Uterus (tissue), 4 donors: ENCODE data around the gene SLC4A1AP. TPM values are rescaled to one million over a fixed set of nuclear protein-coding genes. Genes with fewer than 3 reads are reported as not detected.

Source experiments
- DNase-seq, 2 donors: peaks; one replicate each; pipeline ENCODE4 v3.0.0-alpha.2; 2019 to 2020
- H3K27ac ChIP-seq, 2 donors: fragments of 200-600 bp; sonication (generic); 1 replicate in 1 of 2; 2 replicates in 1 of 2; pipeline ENCODE4 v1.5.1; 2016 to 2018
- H3K27me3 ChIP-seq, 2 donors: fragments of 200-600 bp; sonication (generic); one replicate each; pipeline ENCODE4 v1.5.1; 2018 to 2019; ENCODE audit warnings: control low read depth in 1 of 2
- H3K36me3 ChIP-seq, 2 donors: fragments of 200-600 bp; sonication (generic); one replicate each; pipeline ENCODE4 v1.5.1; 2019; ENCODE audit warnings: control low read depth in 1 of 2
- H3K4me1 ChIP-seq, 2 donors: fragments of 200-600 bp; sonication (generic); one replicate each; pipeline ENCODE4 v1.5.1; 2018 to 2019; ENCODE audit warnings: control low read depth in 1 of 2
- H3K4me3 ChIP-seq, 2 donors: fragments of 200-600 bp; sonication (generic); 1 replicate in 1 of 2; 2 replicates in 1 of 2; pipeline ENCODE4 v1.5.1; 2018 to 2019; ENCODE audit warnings: mild to moderate bottlenecking in 1 of 2
- H3K9me3 ChIP-seq, 2 donors: fragments of 200-600 bp; sonication (generic); one replicate each; pipeline ENCODE4 v1.5.1; 2019; ENCODE audit warnings: control low read depth in 1 of 2
- CTCF ChIP-seq, 4 experiments: fragments of 200-600 bp in 2 of 4; fragments of 450-650 bp in 2 of 4; sonication (generic) in 2 of 4; IDR thresholded peaks; one replicate each; pipeline ENCODE4 v1.5.1; 2016 to 2019; ENCODE audit warnings: antibody characterized with exemption in 4 of 4, mild to moderate bottlenecking in 2 of 4, moderate library complexity in 1 of 4
- POLR2A ChIP-seq, 2 donors: fragments of 450-650 bp; IDR thresholded peaks; one replicate each; pipeline ENCODE4 v1.6.1; 2016; ENCODE audit warnings: antibody characterized with exemption in 2 of 2, mild to moderate bottlenecking in 1 of 2, moderate library complexity in 1 of 2
- intact Hi-C: fragments of 100-400 bp; cut with DNase I; formaldehyde crosslinking; loops from one replicate; pipeline ENCODE4 v1.15.1; 2023; ENCODE audit warnings: low total_unique reads
- total RNA-seq, 4 donors: library from RNA; depleted of rRNA in 3 of 4; stranded (reverse); fragments of >200 nt in 3 of 4; gene quantifications; one replicate each; pipeline versions ENCODE4 v1.1.0 to v1.2.4, GENCODE V29; 2014 to 2023
- donor health status: DM: yes; HTN: yes; CAD: no.

Gene SLC4A1AP
- total RNA-seq, 4 donors from 2014 or later: 15.0 to 23.8 (median 23.1) TPM

GRCh38 chr2:27708257-27708654 lies 44.6 kb downstream of the SLC4A1AP start:
- no peaks in the 10 kb centered on the region for H3K36me3 ChIP-seq
- no peaks in the 10 kb centered on the region for H3K27me3 ChIP-seq
- intact Hi-C loops: loop anchor here (5.0 kb wide), 1 partner anchor 684 kb away; the partner anchor contains the start of gene FOSL2
- no peak overlapping the region for H3K4me3 ChIP-seq
- H3K9me3 ChIP-seq: no peaks in the 10 kb centered on the region
- no peak for DNase-seq
- peak overlapping the region; percentile 80 to 91 for H3K27ac ChIP-seq
- no peak for TF ChIP-seq CTCF (IDR thresholded peaks at IDR 0.05)
- no peak for TF ChIP-seq POLR2A (IDR thresholded peaks at IDR 0.05)
- H3K4me1 ChIP-seq: no peaks in the 10 kb centered on the region

DNA sequence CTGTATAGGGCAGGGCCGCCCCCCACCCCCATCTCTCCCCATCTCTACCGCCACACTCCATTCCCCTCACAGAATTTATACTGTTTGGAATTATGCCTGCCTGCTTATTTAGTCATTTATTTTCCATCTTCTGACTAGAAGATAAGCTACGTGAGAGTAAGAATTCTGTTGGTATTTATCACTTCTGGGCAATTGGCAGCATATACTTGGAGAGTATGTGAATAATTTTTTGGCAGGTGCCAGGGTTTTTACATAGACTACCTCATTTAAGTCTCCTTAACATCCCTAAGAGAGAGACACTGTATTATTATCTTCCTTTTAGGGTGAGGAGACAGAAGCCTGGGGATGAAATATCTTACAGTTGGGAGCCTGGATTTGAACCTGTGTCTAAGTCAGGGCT lies 45.0 kb downstream of the SLC4A1AP start:
- no peaks in the 10 kb centered on the region for H3K36me3 ChIP-seq
- H3K27me3 ChIP-seq: no peaks in the 10 kb centered on the region
- H3K27ac ChIP-seq: peak overlapping the region; percentile 80 to 91
- no peak for DNase-seq
- no peaks in the 10 kb centered on the region for H3K4me1 ChIP-seq
- no peaks in the 10 kb centered on the region for H3K9me3 ChIP-seq
- TF ChIP-seq CTCF (IDR thresholded peaks at IDR 0.05) (no peak), POLR2A (IDR thresholded peaks at IDR 0.05) (no peak)
- intact Hi-C loops: loop anchor here (5.0 kb wide), 1 partner anchor 684 kb away; the partner anchor contains the start of gene FOSL2
- H3K4me3 ChIP-seq: no peak overlapping the region

DNA sequence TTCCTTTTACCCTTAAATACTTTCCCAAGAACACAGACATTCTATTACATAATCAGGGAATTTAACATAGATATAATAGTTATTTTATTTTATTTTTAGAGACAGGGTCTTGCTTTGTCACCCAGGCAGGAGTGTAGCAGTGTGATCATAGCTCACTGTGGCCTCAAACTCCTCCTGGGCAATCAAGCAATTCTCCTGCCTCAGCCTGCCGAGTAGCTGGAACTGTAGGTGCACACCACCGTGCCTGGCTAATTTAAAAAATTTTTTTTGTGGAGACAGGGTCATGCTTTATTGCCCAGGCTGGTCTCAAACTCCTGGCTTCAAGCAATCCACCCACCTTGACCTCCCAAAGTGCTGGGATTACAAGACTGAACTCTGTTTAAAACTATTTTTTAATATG lies 45.6 kb downstream of the SLC4A1AP start:
- intact Hi-C loops: loop anchor here (5.0 kb wide), 1 partner anchor 683 kb away; the partner anchor contains the start of gene FOSL2
- H3K4me1 ChIP-seq: no peaks in the 10 kb centered on the region
- no peak for TF ChIP-seq CTCF (IDR thresholded peaks at IDR 0.05)
- TF ChIP-seq POLR2A (IDR thresholded peaks at IDR 0.05): no peak
- H3K4me3 ChIP-seq: no peak overlapping the region
- H3K27ac ChIP-seq: peak overlapping the region in 1 of 2 donors; percentile 91
- no peaks in the 10 kb centered on the region for H3K9me3 ChIP-seq
- H3K36me3 ChIP-seq: no peaks in the 10 kb centered on the region
- H3K27me3 ChIP-seq: no peaks in the 10 kb centered on the region
- no peak for DNase-seq

DNA sequence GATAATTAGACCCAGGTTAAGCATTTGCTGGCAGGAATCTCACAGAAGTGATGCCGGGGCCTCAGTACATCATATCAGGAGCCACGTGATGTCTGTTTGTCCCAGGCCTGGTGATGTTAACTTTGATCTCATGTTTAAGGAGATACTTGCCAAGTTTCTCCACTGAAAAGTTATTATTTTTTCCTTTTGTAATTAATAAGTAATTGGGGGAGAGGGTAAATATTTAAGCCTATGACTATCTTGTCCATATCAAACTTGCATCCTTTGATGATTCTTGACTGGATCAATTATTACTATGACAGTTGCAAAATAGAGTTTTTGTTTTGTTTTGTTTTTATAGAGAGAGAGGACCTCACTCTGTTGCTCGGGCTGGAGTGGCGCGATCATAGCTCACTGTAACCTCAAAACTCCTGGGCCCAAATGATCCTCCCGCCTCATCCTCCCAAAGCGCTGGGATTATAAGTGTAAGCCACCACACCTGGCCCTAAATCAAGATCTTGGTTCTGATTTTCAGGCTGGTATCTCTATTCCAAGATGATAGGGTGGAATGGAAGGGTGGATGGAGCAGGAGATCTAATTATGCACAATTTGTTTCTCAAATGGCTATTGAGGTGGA lies 46.4 kb downstream of the SLC4A1AP start:
- Histone ChIP-seq H3K4me1 (peaks cover 0 to 3% of the 10 kb centered on the region in 2 donors), H3K36me3 (no peaks in the 10 kb centered on the region), H3K4me3 (no peak overlapping the region), H3K9me3 (no peaks in the 10 kb centered on the region), H3K27ac (no peak overlapping the region), H3K27me3 (no peaks in the 10 kb centered on the region)
- intact Hi-C loops: loop anchor here (5.0 kb wide), 1 partner anchor 682 kb away; the partner anchor contains the start of gene FOSL2
- no peak for TF ChIP-seq CTCF (IDR thresholded peaks at IDR 0.05)
- no peak for TF ChIP-seq POLR2A (IDR thresholded peaks at IDR 0.05)
- no peak for DNase-seq

- no peaks in the 10 kb centered on the region for H3K9me3 ChIP-seq
- H3K4me3 ChIP-seq: no peak overlapping the region
- H3K36me3 ChIP-seq: no peaks in the 10 kb centered on the region
- TF ChIP-seq CTCF (IDR thresholded peaks at IDR 0.05) (no peak), POLR2A (IDR thresholded peaks at IDR 0.05) (no peak)
- DNase-seq: no peak
- intact Hi-C loops: no loop called here
- no peak overlapping the region for H3K27ac ChIP-seq
- H3K4me1 ChIP-seq: peaks cover 0 to 4% of the 10 kb centered on the region in 2 donors
- no peaks in the 10 kb centered on the region for H3K27me3 ChIP-seq
Observed at GRCh38 chr2:27710640-27711430, 47.1 kb downstream of the SLC4A1AP start.
